GM12874 (cell line): Measurements from ENCODE around the gene CA9.

Source experiments
- TF ChIP-seq, protein P1 (sequence below): IDR thresholded peaks from 2 replicates; pipeline ENCODE4 v1.5.1; 2011; ENCODE audit warnings: low read depth, mild to moderate bottlenecking, control low read depth, low read length, moderate library complexity; ENCODE audit not compliant: insufficient read depth

CA9 gene

DNA sequence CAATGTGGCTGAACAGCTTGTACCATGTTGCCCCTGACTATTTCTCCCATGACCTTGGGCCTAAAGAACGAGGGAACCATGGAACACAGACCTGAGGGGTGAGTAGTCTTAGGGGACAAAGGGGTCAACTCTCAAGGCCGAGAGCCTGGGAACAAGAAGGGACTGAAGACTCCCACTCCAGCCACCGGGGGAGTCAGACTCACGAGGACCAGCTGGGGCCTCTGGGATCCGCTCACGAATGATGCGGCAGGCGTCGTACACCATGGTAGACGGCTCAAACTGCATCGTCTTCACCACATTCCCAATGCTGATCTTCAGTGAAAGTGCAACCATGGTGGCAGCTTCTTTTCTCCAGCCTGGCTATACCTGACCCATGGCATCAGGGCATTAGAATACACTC lies 51.6 kb downstream of the CA9 start:
- TF ChIP-seq, protein P1, sequence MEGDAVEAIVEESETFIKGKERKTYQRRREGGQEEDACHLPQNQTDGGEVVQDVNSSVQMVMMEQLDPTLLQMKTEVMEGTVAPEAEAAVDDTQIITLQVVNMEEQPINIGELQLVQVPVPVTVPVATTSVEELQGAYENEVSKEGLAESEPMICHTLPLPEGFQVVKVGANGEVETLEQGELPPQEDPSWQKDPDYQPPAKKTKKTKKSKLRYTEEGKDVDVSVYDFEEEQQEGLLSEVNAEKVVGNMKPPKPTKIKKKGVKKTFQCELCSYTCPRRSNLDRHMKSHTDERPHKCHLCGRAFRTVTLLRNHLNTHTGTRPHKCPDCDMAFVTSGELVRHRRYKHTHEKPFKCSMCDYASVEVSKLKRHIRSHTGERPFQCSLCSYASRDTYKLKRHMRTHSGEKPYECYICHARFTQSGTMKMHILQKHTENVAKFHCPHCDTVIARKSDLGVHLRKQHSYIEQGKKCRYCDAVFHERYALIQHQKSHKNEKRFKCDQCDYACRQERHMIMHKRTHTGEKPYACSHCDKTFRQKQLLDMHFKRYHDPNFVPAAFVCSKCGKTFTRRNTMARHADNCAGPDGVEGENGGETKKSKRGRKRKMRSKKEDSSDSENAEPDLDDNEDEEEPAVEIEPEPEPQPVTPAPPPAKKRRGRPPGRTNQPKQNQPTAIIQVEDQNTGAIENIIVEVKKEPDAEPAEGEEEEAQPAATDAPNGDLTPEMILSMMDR, result no peak

GRCh38 chr9:35726931-35727330 lies 53.2 kb downstream of the CA9 start:
- TF ChIP-seq, protein P1, result peak; percentile 31; the same call in 1 of the 2 replicates

- TF ChIP-seq, protein P1, result no peak
Measured at GRCh38 chr9:35727676-35728040, 53.9 kb downstream of the CA9 start.

DNA sequence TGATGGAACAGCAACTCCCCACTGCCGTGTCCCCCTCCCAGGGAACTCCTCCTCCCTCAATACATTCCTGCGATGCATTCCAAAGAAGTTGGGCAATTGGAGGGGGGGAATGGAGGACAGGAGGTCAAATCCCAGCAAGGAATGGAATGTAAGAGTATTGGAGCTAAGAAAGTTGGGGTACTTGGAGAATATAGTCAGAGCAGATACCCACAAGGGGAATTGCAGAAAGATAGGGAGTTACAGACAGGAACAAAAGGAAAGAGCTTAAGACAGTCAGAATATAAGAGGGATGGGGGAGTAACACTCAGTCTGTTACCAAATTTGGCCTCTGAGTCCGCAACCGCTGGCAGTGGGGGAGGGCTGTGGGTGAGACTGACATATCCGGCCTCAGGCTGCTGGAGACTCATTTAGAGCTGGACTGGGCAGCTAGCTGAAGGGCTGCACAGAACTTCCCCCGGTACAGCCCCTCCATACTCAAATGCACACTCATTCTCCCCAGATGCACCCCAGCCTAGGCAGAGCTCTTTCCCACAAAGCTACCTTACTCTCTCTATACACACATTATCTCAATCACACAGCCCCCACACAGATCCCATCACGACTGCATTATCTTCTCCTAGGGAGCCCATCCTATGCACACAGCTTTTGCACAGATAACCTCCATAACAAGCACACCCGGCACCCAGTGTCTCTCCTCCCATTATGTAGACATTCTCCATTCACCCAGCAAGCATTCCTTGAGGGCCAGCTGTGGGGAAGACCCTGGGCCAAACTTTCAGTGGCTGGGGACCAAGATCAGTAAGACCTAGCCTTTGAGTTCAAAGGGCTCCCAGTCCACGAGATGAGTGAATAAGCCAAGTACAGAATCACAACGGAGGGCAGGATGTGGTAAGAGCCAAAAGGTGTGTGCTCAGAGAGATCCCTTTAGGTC lies 54.6 kb downstream of the CA9 start:
- TF ChIP-seq, protein P1, result no peak

DNA sequence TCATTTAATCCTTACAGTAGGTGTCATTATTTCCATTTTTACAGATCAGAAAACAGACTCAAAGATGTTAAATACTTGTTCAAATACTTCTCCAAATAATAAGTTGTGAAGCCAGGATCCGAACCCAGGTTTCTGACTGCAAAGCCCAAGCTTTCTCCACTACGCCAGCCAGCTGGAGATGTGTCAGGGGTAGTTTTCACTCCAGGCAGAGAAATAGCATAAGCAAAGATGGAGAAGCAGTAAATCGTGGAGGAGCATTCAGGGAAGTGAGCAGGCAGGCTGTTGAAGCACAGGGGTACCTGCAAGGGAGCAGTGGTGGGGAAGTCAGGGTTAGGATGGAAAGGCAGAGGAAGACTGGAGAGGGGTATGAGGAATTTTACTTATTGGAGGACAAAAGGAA lies 55.4 kb downstream of the CA9 start:
- TF ChIP-seq, protein P1, result no peak

DNA sequence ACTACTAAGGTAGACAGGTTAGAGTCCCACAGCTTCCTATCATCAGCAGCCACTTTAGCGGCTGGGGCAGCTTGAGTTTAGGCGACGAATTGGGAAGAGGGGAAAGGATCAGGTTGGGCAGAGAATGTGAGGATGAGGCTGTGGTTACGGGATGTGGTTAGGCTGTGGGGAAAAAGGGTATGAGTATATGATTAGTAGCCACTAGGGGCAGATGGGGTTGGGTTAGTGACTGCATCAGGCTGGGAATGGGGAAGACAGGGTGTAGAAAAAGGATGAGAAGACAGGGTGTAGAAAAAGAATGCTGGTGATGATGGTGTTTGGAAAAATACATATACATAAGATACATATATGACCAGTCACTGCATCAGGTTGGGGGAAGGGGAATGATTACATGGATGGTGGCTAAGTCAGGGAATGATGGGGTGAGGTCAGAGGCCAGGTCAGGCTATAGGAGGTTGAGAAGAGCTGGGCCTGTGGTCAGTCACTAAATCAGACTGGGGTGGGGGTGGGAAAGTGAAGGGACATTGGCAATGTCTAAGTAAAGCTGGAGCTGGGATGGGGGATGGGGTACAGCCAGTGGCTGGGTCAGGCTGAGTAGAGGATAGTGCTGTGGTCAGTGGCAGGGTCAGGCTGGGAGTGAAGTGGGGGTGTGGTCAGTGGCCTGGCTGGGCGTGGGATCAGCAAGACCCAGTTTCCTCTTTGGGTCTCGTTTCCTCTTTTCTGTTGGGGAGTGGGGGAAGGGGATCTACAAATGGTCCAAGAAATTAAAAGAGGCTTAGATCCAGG lies 56.2 kb downstream of the CA9 start:
- TF ChIP-seq, protein P1, result peak; percentile 63

- TF ChIP-seq, protein P1, result no peak
Measured at GRCh38 chr9:35730486-35730854, 56.7 kb downstream of the CA9 start.
